ENCODE results near the gene ZNF609.

ZNF609 gene

GRCh38 chr15:64548235-64548634 lies 87.9 kb downstream of the ZNF609 start:
- no peak for DNase-seq

- DNase-seq: no peak
Observed at GRCh38 chr15:64549860-64550259, 89.5 kb downstream of the ZNF609 start.

GRCh38 chr15:64552281-64552948 lies 92.0 kb downstream of the ZNF609 start:
- no peak for DNase-seq

GRCh38 chr15:64558460-64559179 lies 98.2 kb downstream of the ZNF609 start:
- no peak for DNase-seq

- no peak for DNase-seq
Observed at GRCh38 chr15:64559243-64559642, 98.9 kb downstream of the ZNF609 start.

- DNase-seq: no peak
Observed at GRCh38 chr15:64560501-64560900, 100.1 kb downstream of the ZNF609 start.

GRCh38 chr15:64560998-64561397 lies 100.6 kb downstream of the ZNF609 start:
- no peak for DNase-seq

- no peak for DNase-seq
Observed at GRCh38 chr15:64562003-64562640, 101.7 kb downstream of the ZNF609 start.

GRCh38 chr15:64566102-64566501 lies 105.7 kb downstream of the ZNF609 start:
- DNase-seq: no peak

- no peak for DNase-seq
Observed at GRCh38 chr15:64566629-64567427, 106.5 kb downstream of the ZNF609 start.

GRCh38 chr15:64568765-64569164 lies 108.4 kb downstream of the ZNF609 start:
- no peak for DNase-seq

GRCh38 chr15:64571857-64572291 lies 111.5 kb downstream of the ZNF609 start:
- no peak for DNase-seq

- DNase-seq: no peak
Observed at GRCh38 chr15:64572856-64573255, 112.5 kb downstream of the ZNF609 start.

GRCh38 chr15:64574301-64575017 lies 114.1 kb downstream of the ZNF609 start:
- no peak for DNase-seq

GRCh38 chr15:64580696-64581407 lies 120.5 kb downstream of the ZNF609 start:
- no peak for DNase-seq

- no peak for DNase-seq
Observed at GRCh38 chr15:64581408-64581761, 121.0 kb downstream of the ZNF609 start.

GRCh38 chr15:64582202-64582601 lies 121.8 kb downstream of the ZNF609 start:
- DNase-seq: no peak

GRCh38 chr15:64583519-64583918 lies 123.1 kb downstream of the ZNF609 start:
- DNase-seq: no peak

- no peak for DNase-seq
Observed at GRCh38 chr15:64583983-64584382, 123.6 kb downstream of the ZNF609 start.

- no peak for DNase-seq
Observed at GRCh38 chr15:64586259-64586870, 126.0 kb downstream of the ZNF609 start.

GRCh38 chr15:64586984-64587383 lies 126.6 kb downstream of the ZNF609 start:
- no peak for DNase-seq
